Measurements from ENCODE around the gene SLC2A10. TPM values are rescaled to one million over a fixed set of nuclear protein-coding genes. Genes with fewer than 3 reads are reported as not detected.

The SLC2A10 gene
- polyA plus RNA-seq, 1 donor (not counting 4 experiments of a cell fraction or from before 2014, with no cell fraction given), result not detected

- H3K9me3 ChIP-seq (ENCODE audit: control insufficient read depth, low read depth, low read length), result peaks cover 2% of the 10 kb centered on the region
- no peaks in the 10 kb centered on the region for H3K27me3 ChIP-seq (ENCODE audit: control insufficient read depth, extremely low read depth, insufficient read depth, low read length)
- no peaks in the 10 kb centered on the region for H3K4me1 ChIP-seq (ENCODE audit: control insufficient read depth, extremely low read depth, insufficient read depth, low read length)
- H3K9ac ChIP-seq (ENCODE audit: control insufficient read depth, extremely low read depth, insufficient read depth, low read length), result no peak overlapping the region
- no peaks in the 10 kb centered on the region for H3K9me1 ChIP-seq (ENCODE audit: control insufficient read depth, extremely low read depth, insufficient read depth, low read length)
- H3K27ac ChIP-seq (ENCODE audit: control insufficient read depth, insufficient read depth, low read length), result no peak overlapping the region
- H3K79me2 ChIP-seq (ENCODE audit: control insufficient read depth, insufficient read depth, low read length), result no peaks in the 10 kb centered on the region
- FAIRE-seq (no peak), DNase-seq (ENCODE audit: low read depth, low spot score) (no peak)
- H4K20me1 ChIP-seq (ENCODE audit: control insufficient read depth, extremely low read depth, insufficient read depth, low read length), result no peaks in the 10 kb centered on the region
- dilution Hi-C loops (cut with MboI; ENCODE audit: extremely low pct_ligation_motif_present, low sequenced_read_pairs), result no loop called here
- H3K4me2 ChIP-seq (ENCODE audit: control insufficient read depth, extremely low read depth, insufficient read depth, low read depth, low read length), result no peak overlapping the region
- no peaks in the 10 kb centered on the region for H3K36me3 ChIP-seq (ENCODE audit: control insufficient read depth in 2 of 2, extremely low read depth in 1 of 2, insufficient read depth in 2 of 2, low read length in 2 of 2)
- H2AFZ ChIP-seq (ENCODE audit: control insufficient read depth, low read length), result no peak overlapping the region
- no peak overlapping the region for H3K4me3 ChIP-seq (ENCODE audit: control insufficient read depth in 2 of 3, extremely low read depth in 1 of 3, insufficient read depth in 2 of 3, low read depth in 1 of 3, low read length in 3 of 3)
- no peak for TF ChIP-seq EZH2 (IDR thresholded peaks at IDR 0.05; ENCODE audit: low read length)
- no peak for TF ChIP-seq CTCF (optimal IDR thresholded peaks at IDR 0.05 in 1 of 3, IDR thresholded peaks at IDR 0.05 in 1 of 3, conservative IDR thresholded peaks at IDR 0.05 in 1 of 3; ENCODE audit: extremely low read depth in 1 of 3, insufficient read depth in 2 of 3, low read length in 3 of 3)
These were observed 12.0 kb downstream of the SLC2A10 start for GRCh38 chr20:46721476-46721875.

DNA sequence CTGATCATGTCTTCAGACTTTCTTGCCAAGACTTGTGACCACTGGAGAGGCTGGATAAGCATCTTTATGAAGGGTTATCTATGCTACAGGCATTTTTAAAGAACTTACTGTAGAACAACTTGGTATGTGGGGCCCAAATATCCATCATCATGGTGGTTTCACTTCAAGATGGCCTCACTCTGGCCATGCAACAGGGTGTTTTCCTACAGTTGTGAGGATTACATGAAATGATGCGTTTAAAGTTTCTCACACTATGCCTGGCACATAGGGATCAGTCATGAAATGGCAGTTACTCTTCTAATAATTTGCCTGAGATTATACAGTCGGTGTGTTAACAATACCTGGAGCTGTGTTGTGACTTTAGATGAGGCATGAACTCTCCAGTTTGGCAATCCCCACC, 13.0 kb downstream of the SLC2A10 start:
- dilution Hi-C loops (cut with MboI; ENCODE audit: extremely low pct_ligation_motif_present, low sequenced_read_pairs), result no loop called here
- no peak overlapping the region for H3K4me2 ChIP-seq (ENCODE audit: control insufficient read depth, extremely low read depth, insufficient read depth, low read depth, low read length)
- no peaks in the 10 kb centered on the region for H3K4me1 ChIP-seq (ENCODE audit: control insufficient read depth, extremely low read depth, insufficient read depth, low read length)
- no peak overlapping the region for H3K4me3 ChIP-seq (ENCODE audit: control insufficient read depth in 2 of 3, extremely low read depth in 1 of 3, insufficient read depth in 2 of 3, low read depth in 1 of 3, low read length in 3 of 3)
- TF ChIP-seq EZH2 (IDR thresholded peaks at IDR 0.05; ENCODE audit: low read length), result no peak
- TF ChIP-seq CTCF (optimal IDR thresholded peaks at IDR 0.05 in 1 of 3, IDR thresholded peaks at IDR 0.05 in 1 of 3, conservative IDR thresholded peaks at IDR 0.05 in 1 of 3; ENCODE audit: extremely low read depth in 1 of 3, insufficient read depth in 2 of 3, low read length in 3 of 3), result no peak
- no peak overlapping the region for H2AFZ ChIP-seq (ENCODE audit: control insufficient read depth, low read length)
- H3K27ac ChIP-seq (ENCODE audit: control insufficient read depth, insufficient read depth, low read length), result no peak overlapping the region
- H3K9me3 ChIP-seq (ENCODE audit: control insufficient read depth, low read depth, low read length), result peaks cover 2% of the 10 kb centered on the region
- H3K36me3 ChIP-seq (ENCODE audit: control insufficient read depth in 2 of 2, extremely low read depth in 1 of 2, insufficient read depth in 2 of 2, low read length in 2 of 2), result no peaks in the 10 kb centered on the region
- H3K79me2 ChIP-seq (ENCODE audit: control insufficient read depth, insufficient read depth, low read length), result no peaks in the 10 kb centered on the region
- no peaks in the 10 kb centered on the region for H4K20me1 ChIP-seq (ENCODE audit: control insufficient read depth, extremely low read depth, insufficient read depth, low read length)
- H3K27me3 ChIP-seq (ENCODE audit: control insufficient read depth, extremely low read depth, insufficient read depth, low read length), result no peaks in the 10 kb centered on the region
- no peaks in the 10 kb centered on the region for H3K9me1 ChIP-seq (ENCODE audit: control insufficient read depth, extremely low read depth, insufficient read depth, low read length)
- no peak overlapping the region for H3K9ac ChIP-seq (ENCODE audit: control insufficient read depth, extremely low read depth, insufficient read depth, low read length)
- DNase-seq (ENCODE audit: low read depth, low spot score) (no peak), FAIRE-seq (no peak)

All from keratinocyte (primary cell).